Tibial nerve (tissue), 4 donors: ENCODE data around the gene BRSK2. TPM values are rescaled to one million over a fixed set of nuclear protein-coding genes. Genes with fewer than 3 reads are reported as not detected.

Source experiments
- DNase-seq, 2 donors: peaks; one replicate each; pipeline ENCODE4 v3.0.0-alpha.2; 2019; ENCODE audit warnings: low spot score in 2 of 2
- H3K27ac ChIP-seq, 4 donors: fragments of 200-600 bp; sonication (generic) in 3 of 4; one replicate each; pipeline ENCODE4 v1.5.1; 2017 to 2019; ENCODE audit warnings: mild to moderate bottlenecking in 1 of 4
- H3K27me3 ChIP-seq, 2 donors: fragments of 200-600 bp; sonication (generic) in 1 of 2; one replicate each; pipeline versions ENCODE4 v1.5.1 to v1.6.0; 2017 to 2019
- H3K36me3 ChIP-seq, 3 donors: fragments of 200-600 bp; sonication (generic); one replicate each; pipeline ENCODE4 v1.5.1; 2018 to 2019
- H3K4me1 ChIP-seq, 4 donors: fragments of 200-600 bp; sonication (generic) in 3 of 4; one replicate each; pipeline ENCODE4 v1.5.1; 2017 to 2019
- H3K4me3 ChIP-seq, 4 donors: fragments of 200-600 bp; sonication (generic) in 3 of 4; one replicate each; pipeline ENCODE4 v1.5.1; 2017 to 2019; ENCODE audit warnings: mild to moderate bottlenecking in 1 of 4, moderate library complexity in 1 of 4
- H3K9me3 ChIP-seq, 4 donors: fragments of 200-600 bp; sonication (generic) in 3 of 4; one replicate each; pipeline ENCODE4 v1.5.1; 2017 to 2019
- CTCF ChIP-seq, 5 experiments: fragments of 200-600 bp in 3 of 5; fragments of 450-650 bp in 2 of 5; sonication (generic) in 3 of 5; IDR thresholded peaks; one replicate each; pipeline ENCODE4 v1.5.1; 2016 to 2019; ENCODE audit warnings: antibody characterized with exemption in 5 of 5, mild to moderate bottlenecking in 3 of 5, moderate library complexity in 2 of 5
- EP300 ChIP-seq, 2 donors: sonication (generic); formaldehyde crosslinking; IDR thresholded peaks; one replicate each; pipeline ENCODE4 v1.6.1; 2017; ENCODE audit warnings: antibody characterized with exemption in 2 of 2, mild to moderate bottlenecking in 1 of 2
- POLR2A ChIP-seq, 2 donors: fragments of 450-650 bp; IDR thresholded peaks; one replicate each; pipeline ENCODE4 v1.6.1; 2017; ENCODE audit warnings: antibody characterized with exemption in 2 of 2, mild to moderate bottlenecking in 2 of 2, moderate library complexity in 2 of 2
- WGBS, 2 donors: methylation state at CpG; one replicate each; pipeline ENCODE4 v1.1.5; 2018; 5-methylcytosine and 5-hydroxymethylcytosine counted together
- total RNA-seq, 4 donors: library from RNA; depleted of rRNA; stranded (reverse); fragments of >200 nt; gene quantifications; one replicate each; pipeline ENCODE4 v1.1.0, GENCODE V29; 2016

BRSK2 gene
- total RNA-seq, 4 donors from 2014 or later: 2.4 to 7.8 (median 4.6) TPM

GRCh38 chr11:1496091-1496760, 106.5 kb downstream of the BRSK2 start:
- TF ChIP-seq EP300 (IDR thresholded peaks at IDR 0.05) (no peak), POLR2A (IDR thresholded peaks at IDR 0.05) (no peak), CTCF (IDR thresholded peaks at IDR 0.05) (no peak)
- peak overlapping the region in 1 of 4 donors; percentile 22 for H3K27ac ChIP-seq
- H3K9me3 ChIP-seq: peaks cover 0 to 2% (median 0%) of the 10 kb centered on the region in 4 donors
- H3K27me3 ChIP-seq: no peaks in the 10 kb centered on the region
- no peak for DNase-seq
- H3K4me1 ChIP-seq: peaks cover 0 to 25% (median 3%) of the 10 kb centered on the region in 4 donors
- WGBS, 2 donors: 68 to 69% methylated on average over 9 of the region's 9 CpGs
- peaks cover 0 to 19% (median 0%) of the 10 kb centered on the region in 3 donors for H3K36me3 ChIP-seq
- no peak overlapping the region for H3K4me3 ChIP-seq

GRCh38 chr11:1496761-1497095, 107.0 kb downstream of the BRSK2 start:
- H3K27me3 ChIP-seq: no peaks in the 10 kb centered on the region
- DNase-seq: no peak
- peaks cover 0 to 2% (median 0%) of the 10 kb centered on the region in 4 donors for H3K9me3 ChIP-seq
- WGBS, 2 donors: 62 to 65% methylated on average over 3 of the region's 3 CpGs
- H3K4me1 ChIP-seq: peaks cover 0 to 25% (median 3%) of the 10 kb centered on the region in 4 donors
- peaks cover 0 to 19% (median 0%) of the 10 kb centered on the region in 3 donors for H3K36me3 ChIP-seq
- no peak overlapping the region for H3K4me3 ChIP-seq
- H3K27ac ChIP-seq: peak overlapping the region in 1 of 4 donors; percentile 22
- TF ChIP-seq EP300 (IDR thresholded peaks at IDR 0.05) (no peak), POLR2A (IDR thresholded peaks at IDR 0.05) (no peak), CTCF (IDR thresholded peaks at IDR 0.05) (no peak)

- peaks cover 0 to 2% (median 0%) of the 10 kb centered on the region in 4 donors for H3K9me3 ChIP-seq
- no peak for DNase-seq
- no peaks in the 10 kb centered on the region for H3K27me3 ChIP-seq
- H3K27ac ChIP-seq: no peak overlapping the region
- TF ChIP-seq POLR2A (IDR thresholded peaks at IDR 0.05) (no peak), EP300 (IDR thresholded peaks at IDR 0.05) (no peak), CTCF (IDR thresholded peaks at IDR 0.05) (no peak)
- H3K4me3 ChIP-seq: no peak overlapping the region
- H3K4me1 ChIP-seq: peaks cover 0 to 30% (median 5%) of the 10 kb centered on the region in 4 donors
- peaks cover 0 to 19% (median 0%) of the 10 kb centered on the region in 3 donors for H3K36me3 ChIP-seq
- WGBS, 2 donors: 88% methylated on average over 5 of the region's 5 CpGs
These were observed 107.9 kb downstream of the BRSK2 start for GRCh38 chr11:1497600-1497999.

- Histone ChIP-seq H3K27ac (no peak overlapping the region), H3K36me3 (peaks cover 0 to 19% (median 0%) of the 10 kb centered on the region in 3 donors), H3K9me3 (peaks cover 0 to 2% (median 0%) of the 10 kb centered on the region in 4 donors), H3K4me1 (peaks cover 0 to 35% (median 9%) of the 10 kb centered on the region in 4 donors), H3K27me3 (no peaks in the 10 kb centered on the region), H3K4me3 (no peak overlapping the region)
- DNase-seq: no peak
- WGBS, 2 donors: 92 to 93% methylated on average over 13 of the region's 13 CpGs
- TF ChIP-seq POLR2A (IDR thresholded peaks at IDR 0.05): no peak
- no peak for TF ChIP-seq EP300 (IDR thresholded peaks at IDR 0.05)
- no peak for TF ChIP-seq CTCF (IDR thresholded peaks at IDR 0.05)
These were observed 108.5 kb downstream of the BRSK2 start for GRCh38 chr11:1498262-1498661.

GRCh38 chr11:1499261-1499890, 109.6 kb downstream of the BRSK2 start:
- no peak for DNase-seq
- Histone ChIP-seq H3K27me3 (no peaks in the 10 kb centered on the region), H3K9me3 (no peaks in the 10 kb centered on the region), H3K4me3 (no peak overlapping the region), H3K36me3 (peaks cover 0 to 19% (median 0%) of the 10 kb centered on the region in 3 donors), H3K4me1 (peaks cover 0 to 44% (median 17%) of the 10 kb centered on the region in 4 donors), H3K27ac (no peak overlapping the region)
- 89% methylated on average over 12 to 23 of the region's 28 CpGs for WGBS, 2 donors
- TF ChIP-seq CTCF (IDR thresholded peaks at IDR 0.05) (no peak), EP300 (IDR thresholded peaks at IDR 0.05) (no peak), POLR2A (IDR thresholded peaks at IDR 0.05) (no peak)
